IPS-15b (cell line): ENCODE measurements around the gene IL17RA.

Source experiments
- H3K27me3 ChIP-seq: one replicate; pipeline ENCODE4 v1.6.1; 2013; ENCODE audit warnings: low read length; ENCODE audit not compliant: control insufficient read depth, insufficient read depth
- H3K36me3 ChIP-seq: one replicate; pipeline ENCODE4 v1.6.1; 2013; ENCODE audit warnings: low read length; ENCODE audit not compliant: control insufficient read depth, insufficient read depth
- H3K4me1 ChIP-seq: one replicate; pipeline ENCODE4 v1.6.1; 2013; ENCODE audit warnings: mild to moderate bottlenecking, low read length; ENCODE audit not compliant: control insufficient read depth, insufficient read depth
- H3K4me3 ChIP-seq: one replicate; pipeline ENCODE4 v1.5.1; 2013; ENCODE audit warnings: low read depth, low read length
- H3K9ac ChIP-seq: one replicate; pipeline ENCODE4 v1.6.1; 2013; ENCODE audit warnings: low read depth, mild to moderate bottlenecking, low read length
- H3K9me3 ChIP-seq: one replicate; pipeline ENCODE4 v1.6.1; 2013; ENCODE audit warnings: mild to moderate bottlenecking, low read length; ENCODE audit not compliant: control insufficient read depth, insufficient read depth

The IL17RA gene

GRCh38 chr22:17086296-17086695 is 1.5 kb downstream of the IL17RA start:
- Histone ChIP-seq H3K4me3 (peak overlapping the region; percentile 61), H3K9ac (no peak overlapping the region), H3K36me3 (no peaks in the 10 kb centered on the region), H3K9me3 (no peaks in the 10 kb centered on the region), H3K27me3 (peaks cover 29% of the 10 kb centered on the region), H3K4me1 (peaks cover 3% of the 10 kb centered on the region)

- H3K9ac ChIP-seq: no peak overlapping the region
- no peaks in the 10 kb centered on the region for H3K36me3 ChIP-seq
- peaks cover 29% of the 10 kb centered on the region for H3K27me3 ChIP-seq
- H3K9me3 ChIP-seq: no peaks in the 10 kb centered on the region
- no peak overlapping the region for H3K4me3 ChIP-seq
- H3K4me1 ChIP-seq: peaks cover 3% of the 10 kb centered on the region
Observed at GRCh38 chr22:17086788-17087497, 2.1 kb downstream of the IL17RA start.

- Histone ChIP-seq H3K9me3 (no peaks in the 10 kb centered on the region), H3K27me3 (peaks cover 29% of the 10 kb centered on the region), H3K4me3 (no peak overlapping the region), H3K4me1 (peaks cover 3% of the 10 kb centered on the region), H3K9ac (no peak overlapping the region), H3K36me3 (no peaks in the 10 kb centered on the region)
Observed at GRCh38 chr22:17087498-17088131, 2.8 kb downstream of the IL17RA start.

GRCh38 chr22:17090550-17090949 is 5.8 kb downstream of the IL17RA start:
- no peak overlapping the region for H3K9ac ChIP-seq
- no peaks in the 10 kb centered on the region for H3K9me3 ChIP-seq
- no peaks in the 10 kb centered on the region for H3K36me3 ChIP-seq
- no peak overlapping the region for H3K4me3 ChIP-seq
- peaks cover 3% of the 10 kb centered on the region for H3K4me1 ChIP-seq
- peaks cover 21% of the 10 kb centered on the region for H3K27me3 ChIP-seq

- Histone ChIP-seq H3K27me3 (peaks cover 8% of the 10 kb centered on the region), H3K4me3 (no peak overlapping the region), H3K9ac (no peak overlapping the region), H3K36me3 (no peaks in the 10 kb centered on the region), H3K4me1 (peaks cover 3% of the 10 kb centered on the region), H3K9me3 (no peaks in the 10 kb centered on the region)
Observed at GRCh38 chr22:17091851-17092250, 7.1 kb downstream of the IL17RA start.

DNA sequence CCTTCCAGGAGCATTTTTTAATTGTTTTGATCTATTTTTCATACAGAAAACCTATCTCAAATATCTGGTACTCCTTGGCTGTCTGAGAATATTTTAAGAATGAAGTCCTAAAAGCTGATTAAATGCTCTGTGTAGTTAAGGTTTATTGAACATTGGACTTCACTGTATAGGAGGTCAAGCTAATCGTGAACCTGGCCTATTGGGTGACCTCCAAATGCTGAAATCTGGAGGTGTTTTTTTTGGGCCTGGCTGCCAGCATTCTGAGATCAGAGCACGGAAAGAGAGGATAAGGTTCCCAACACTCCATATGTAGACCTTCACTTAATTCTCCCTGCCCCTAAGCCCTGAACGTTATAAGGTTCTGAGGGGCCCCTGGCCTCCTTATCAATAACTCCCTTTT is 8.3 kb downstream of the IL17RA start:
- H3K9ac ChIP-seq: no peak overlapping the region
- no peak overlapping the region for H3K4me3 ChIP-seq
- no peaks in the 10 kb centered on the region for H3K27me3 ChIP-seq
- H3K4me1 ChIP-seq: peaks cover 3% of the 10 kb centered on the region
- no peaks in the 10 kb centered on the region for H3K36me3 ChIP-seq
- no peaks in the 10 kb centered on the region for H3K9me3 ChIP-seq

- Histone ChIP-seq H3K4me3 (no peak overlapping the region), H3K27me3 (no peaks in the 10 kb centered on the region), H3K9ac (no peak overlapping the region), H3K36me3 (peaks cover 11% of the 10 kb centered on the region), H3K9me3 (no peaks in the 10 kb centered on the region), H3K4me1 (no peaks in the 10 kb centered on the region)
Observed at GRCh38 chr22:17095538-17095937, 10.7 kb downstream of the IL17RA start.

DNA sequence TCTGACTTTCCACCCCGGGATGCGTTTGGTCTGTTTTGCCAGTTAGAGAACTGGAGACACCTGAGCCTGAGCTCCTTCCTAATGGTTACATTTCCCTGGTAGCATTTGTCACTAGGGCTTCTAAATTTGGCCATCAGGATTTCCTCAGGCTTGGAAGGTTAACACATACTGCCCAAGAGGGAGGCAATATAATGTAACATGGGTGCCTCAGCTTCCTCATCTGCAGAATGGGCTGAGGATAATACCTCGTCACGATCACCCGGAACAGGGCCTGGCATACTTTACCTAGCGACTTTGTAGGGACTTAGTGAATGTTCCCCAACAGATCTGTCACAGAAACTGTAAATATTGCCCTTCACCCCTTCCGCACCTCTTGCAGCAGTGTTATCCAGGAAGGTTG is 11.3 kb downstream of the IL17RA start:
- no peaks in the 10 kb centered on the region for H3K9me3 ChIP-seq
- H3K4me1 ChIP-seq: no peaks in the 10 kb centered on the region
- H3K27me3 ChIP-seq: no peaks in the 10 kb centered on the region
- peaks cover 15% of the 10 kb centered on the region for H3K36me3 ChIP-seq
- H3K9ac ChIP-seq: no peak overlapping the region
- H3K4me3 ChIP-seq: no peak overlapping the region

DNA sequence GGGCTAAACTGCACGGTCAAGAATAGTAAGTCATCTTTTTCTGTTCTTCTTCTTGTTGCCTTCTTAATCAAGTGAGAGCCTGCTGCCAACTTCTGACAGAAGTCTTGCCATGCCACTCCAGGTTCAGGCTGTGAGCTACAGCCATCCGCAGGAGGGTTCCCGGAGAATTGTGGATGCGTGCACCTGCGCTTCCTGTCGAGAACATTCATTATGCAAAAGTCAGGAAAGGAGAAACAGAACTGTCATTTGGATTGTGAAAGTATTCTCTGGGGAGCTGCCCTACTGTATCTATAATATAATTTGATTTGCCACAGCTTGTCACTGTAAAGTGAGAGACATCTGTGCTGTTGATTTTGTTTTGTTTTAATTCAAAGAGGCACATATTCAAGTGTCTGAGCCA is 12.3 kb downstream of the IL17RA start:
- no peaks in the 10 kb centered on the region for H3K9me3 ChIP-seq
- no peaks in the 10 kb centered on the region for H3K27me3 ChIP-seq
- no peak overlapping the region for H3K4me3 ChIP-seq
- H3K36me3 ChIP-seq: peaks cover 18% of the 10 kb centered on the region
- H3K4me1 ChIP-seq: no peaks in the 10 kb centered on the region
- H3K9ac ChIP-seq: no peak overlapping the region

GRCh38 chr22:17097701-17098100 is 12.9 kb downstream of the IL17RA start:
- no peak overlapping the region for H3K9ac ChIP-seq

GRCh38 chr22:17098379-17098819 is 13.6 kb downstream of the IL17RA start:
- Histone ChIP-seq H3K4me3 (no peak overlapping the region), H3K36me3 (peaks cover 18% of the 10 kb centered on the region), H3K4me1 (no peaks in the 10 kb centered on the region), H3K9ac (no peak overlapping the region), H3K27me3 (no peaks in the 10 kb centered on the region), H3K9me3 (no peaks in the 10 kb centered on the region)

More at GRCh38 chr22:17097701-17098100, 12.9 kb downstream of the IL17RA start:
- H3K4me1 ChIP-seq: no peaks in the 10 kb centered on the region
- no peak overlapping the region for H3K4me3 ChIP-seq
- H3K36me3 ChIP-seq: peaks cover 18% of the 10 kb centered on the region
- H3K27me3 ChIP-seq: no peaks in the 10 kb centered on the region
- no peaks in the 10 kb centered on the region for H3K9me3 ChIP-seq

DNA sequence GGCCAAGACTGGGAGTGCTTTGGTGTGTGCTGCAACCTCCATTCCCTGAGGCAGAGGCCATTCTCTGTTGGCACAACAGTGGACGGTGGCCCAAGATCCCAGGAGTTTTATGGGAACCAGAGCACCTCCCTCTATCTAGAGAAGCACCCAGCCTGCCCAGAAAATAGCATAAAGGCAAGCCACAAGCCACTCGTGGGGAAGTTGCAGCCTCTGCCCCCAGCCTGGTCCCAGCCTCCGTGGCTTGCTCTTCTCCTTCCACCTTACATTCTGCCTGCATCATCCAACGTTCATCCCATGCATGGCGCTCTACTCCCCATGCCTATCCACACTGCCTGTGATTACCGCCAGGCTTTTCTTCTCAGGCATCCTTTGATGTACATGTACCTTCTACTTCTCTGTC is 15.8 kb downstream of the IL17RA start:
- H3K4me1 ChIP-seq: no peaks in the 10 kb centered on the region
- no peak overlapping the region for H3K9ac ChIP-seq
- no peak overlapping the region for H3K4me3 ChIP-seq
- no peaks in the 10 kb centered on the region for H3K9me3 ChIP-seq
- no peaks in the 10 kb centered on the region for H3K27me3 ChIP-seq
- peaks cover 24% of the 10 kb centered on the region for H3K36me3 ChIP-seq
